A549 (cell line): ENCODE results near the gene OTOG. TPM values are rescaled to one million over a fixed set of nuclear protein-coding genes. Genes with fewer than 3 reads are reported as not detected.

Experiments used
- ATAC-seq, 2 experiments: fragments of 200-7000 bp in 1 of 2; fragments of >200 bp in 1 of 2; cut with Nextera tagmentation in 1 of 2; cut with Tn5 transposase in 1 of 2; 3 replicates each; pipeline versions ENCODE4 v1.8.0 to v1.9.1; 2018 to 2020; ENCODE audit warnings: mild to moderate bottlenecking in 1 of 2, moderate library complexity in 1 of 2
- CTCF ChIA-PET: fragments of 300-600 bp; sonication (Branson Sonifier 250); formaldehyde crosslinking; extraction: SDS; loops from one replicate; lab custom pipeline; 2021; ENCODE audit warnings: antibody characterized with exemption, inconsistent platforms; lab: Yijun Ruan, JAX
- POLR2A ChIA-PET: fragments of 350-600 bp; formaldehyde crosslinking; extraction: SDS; loops from one replicate; lab custom pipeline; 2021; ENCODE audit warnings: antibody characterized with exemption, inconsistent platforms; lab: Yijun Ruan, JAX
- DNase-seq, 2 experiments: peaks; one replicate each; pipeline versions ENCODE4 v3.0.0 to v3.0.0-alpha.2; 2011 to 2016; ENCODE audit warnings: low read depth in 1 of 2, low spot score in 1 of 2
- FAIRE-seq: peaks from 2 replicates; lab custom pipeline; 2011; peaks lifted over from hg19 to GRCh38; lab: Jason Lieb, UNC
- H3K27ac ChIP-seq, 2 experiments: fragments of >200 bp; sonication (Bioruptor Twin); formaldehyde crosslinking; 3 replicates each; pipeline ENCODE4 v1.5.1; 2016 to 2017
- H3K4me1 ChIP-seq: fragments of >200 bp; sonication (Bioruptor Twin); formaldehyde crosslinking; 3 replicates; pipeline ENCODE4 v1.6.1; 2016
- H3K4me2 ChIP-seq: fragments of >200 bp; sonication (Bioruptor Twin); formaldehyde crosslinking; 3 replicates; pipeline ENCODE4 v1.6.1; 2016
- H3K4me3 ChIP-seq: fragments of >200 bp; sonication (Bioruptor Twin); formaldehyde crosslinking; 3 replicates; pipeline ENCODE4 v1.5.1; 2016
- H3K9me3 ChIP-seq: fragments of >200 bp; sonication (Bioruptor Twin); formaldehyde crosslinking; 3 replicates; pipeline ENCODE4 v1.6.1; 2016
- CBX2 ChIP-seq: fragments of 200-600 bp; sonication (generic); IDR thresholded peaks from 2 replicates; pipeline ENCODE4 v1.6.1; 2016; ENCODE audit warnings: low read depth, mild to moderate bottlenecking, borderline replicate concordance
- CEBPB ChIP-seq, 2 experiments: fragments of >200 bp in 1 of 2; sonication (Bioruptor Twin) in 1 of 2; formaldehyde crosslinking in 1 of 2; IDR thresholded peaks; 2 replicates each; pipeline ENCODE4 v1.6.1; 2012 to 2016
- CHD4 ChIP-seq: fragments of 200-600 bp; sonication (generic); IDR thresholded peaks from 2 replicates; pipeline ENCODE4 v1.6.1; 2016; ENCODE audit warnings: antibody characterized with exemption, mild to moderate bottlenecking, borderline replicate concordance
- E2F6 ChIP-seq: IDR thresholded peaks from 2 replicates; pipeline ENCODE4 v1.6.1; 2012; ENCODE audit warnings: low read depth, borderline replicate concordance
- EHMT2 ChIP-seq: fragments of 200-600 bp; sonication (generic); IDR thresholded peaks from 2 replicates; pipeline ENCODE4 v1.6.1; 2016; ENCODE audit warnings: antibody characterized with exemption, low read depth, mild to moderate bottlenecking, moderate library complexity
- ELK1 ChIP-seq: fragments of 150-350 bp; IDR thresholded peaks from 2 replicates; pipeline ENCODE4 v1.6.1; 2014; ENCODE audit warnings: low read depth, mild to moderate bottlenecking, low read length
- EP300 ChIP-seq, 2 experiments: fragments of >200 bp; sonication (Bioruptor Twin); formaldehyde crosslinking; IDR thresholded peaks; 2 replicates in 1 of 2; 3 replicates in 1 of 2; pipeline ENCODE4 v1.6.1; 2016 to 2017
- FOXS1 ChIP-seq: fragments of 250-450 bp; sonication (Bioruptor Pico); IDR thresholded peaks from 2 replicates; pipeline ENCODE4 v1.5.0; 2020; ENCODE audit warnings: mild to moderate bottlenecking, moderate library complexity
- HEYL ChIP-seq: fragments of 250-450 bp; sonication (Bioruptor Pico); IDR thresholded peaks from 2 replicates; pipeline ENCODE4 v1.8.0; 2021; ENCODE audit warnings: mild to moderate bottlenecking, moderate library complexity
- HOXB5 ChIP-seq: fragments of 250-450 bp; sonication (Bioruptor Pico); IDR thresholded peaks from 2 replicates; pipeline ENCODE4 v1.5.0; 2020; ENCODE audit warnings: mild to moderate bottlenecking, moderate library complexity
- KDM1A ChIP-seq: fragments of 200-600 bp; sonication (generic); IDR thresholded peaks from 2 replicates; pipeline ENCODE4 v1.6.1; 2016; ENCODE audit warnings: low read depth, mild to moderate bottlenecking
- KDM5A ChIP-seq: fragments of 200-600 bp; sonication (generic); IDR thresholded peaks from 2 replicates; pipeline ENCODE4 v1.6.1; 2016; ENCODE audit warnings: antibody characterized with exemption, mild to moderate bottlenecking
- MAX ChIP-seq: IDR thresholded peaks from 2 replicates; pipeline ENCODE4 v1.6.1; 2012
- MAZ ChIP-seq: fragments of 150-350 bp; IDR thresholded peaks from 2 replicates; pipeline ENCODE4 v1.6.1; 2014; ENCODE audit warnings: antibody characterized with exemption, low read depth, low read length, borderline replicate concordance
- MYC ChIP-seq: IDR thresholded peaks from 2 replicates; pipeline ENCODE4 v1.6.1; 2012; ENCODE audit warnings: mild to moderate bottlenecking, inconsistent platforms, low read length, improper control_type of control experiment, borderline replicate concordance
- POLR2A ChIP-seq: IDR thresholded peaks from 2 replicates; pipeline ENCODE4 v1.6.1; 2012; ENCODE audit warnings: mild to moderate bottlenecking, low read length
- POLR2AphosphoS2 ChIP-seq: conservative IDR thresholded peaks from 2 replicates; pipeline ENCODE4 v1.6.1; 2012; ENCODE audit warnings: low read length, improper control_type of control experiment, inconsistent platforms
- REST ChIP-seq: fragments of 200-600 bp; sonication (generic); IDR thresholded peaks from 2 replicates; pipeline ENCODE4 v1.6.1; 2016; ENCODE audit warnings: antibody characterized with exemption, mild to moderate bottlenecking, moderate library complexity
- RNF2 ChIP-seq: fragments of 200-600 bp; sonication (generic); IDR thresholded peaks from 2 replicates; pipeline ENCODE4 v1.6.1; 2016; ENCODE audit warnings: low read depth, mild to moderate bottlenecking, antibody characterized with exemption, moderate library complexity, borderline replicate concordance
- TP53 ChIP-seq: fragments of 250-450 bp; sonication (Bioruptor Pico); IDR thresholded peaks from 2 replicates; pipeline ENCODE4 v1.5.0; 2021; ENCODE audit warnings: mild to moderate bottlenecking, moderate library complexity
- ZC3H11A ChIP-seq: fragments of 450-650 bp; IDR thresholded peaks from 2 replicates; pipeline ENCODE4 v1.6.1; 2014; ENCODE audit warnings: antibody characterized with exemption, mild to moderate bottlenecking
- ZSCAN20 ChIP-seq: fragments of 250-450 bp; sonication (Bioruptor Pico); IDR thresholded peaks from 2 replicates; pipeline ENCODE4 v1.8.0; 2022; ENCODE audit warnings: mild to moderate bottlenecking, moderate library complexity
- WGBS: methylation state at CpG from one replicate; pipeline ENCODE4 v1.1.6; 2017; ENCODE audit errors: missing lambda C conversion rate; 5-methylcytosine and 5-hydroxymethylcytosine counted together
- polyA plus RNA-seq, 4 experiments: library from polyadenylated mRNA; depleted of rRNA in 3 of 4; stranded (reverse); fragments of >200 nt; fragmentation: RNase III in 1 of 4; extraction: RNeasy Plus Mini Kit Qiagen cat#74134 plus additional on column Dnase treatment in 1 of 4; gene quantifications; 2 replicates in 3 of 4; 3 replicates in 1 of 4; pipeline ENCODE4 v1.2.3, GENCODE V29; 2011 to 2017

The OTOG gene
- polyA plus RNA-seq, 2 of the 4 experiments (the other 2 are of a cell fraction) = not detected

GRCh38 chr11:17607591-17608570 is 60.8 kb downstream of the OTOG start (continued):
- TF ChIP-seq REST (no peak), EHMT2 (no peak), KDM1A (no peak)

GRCh38 chr11:17608821-17609220 is 61.8 kb downstream of the OTOG start:
- TF ChIP-seq FOXS1 (CRISPR knock-in tag) (no peak), POLR2A (no peak), ELK1 (no peak), MAZ (no peak), MYC (no peak), CHD4 (no peak), HEYL (no peak), EP300 (IDR thresholded peaks at IDR 0.05) (no peak), TP53 (CRISPR knock-in tag) (no peak), MAX (no peak), HOXB5 (no peak), RNF2 (no peak), POLR2AphosphoS2 (no peak), KDM5A (no peak), ZC3H11A (no peak), ZSCAN20 (CRISPR knock-in tag) (no peak), CEBPB (IDR thresholded peaks at IDR 0.05) (no peak), E2F6 (no peak), CBX2 (no peak), EHMT2 (no peak)
- TF ChIP-seq, all 56 proteins: peak for 0
- no peaks in the 10 kb centered on the region for H3K4me1 ChIP-seq
- H3K4me2 ChIP-seq = no peak overlapping the region
- CTCF ChIA-PET = interaction anchor here (1.1 to 2.7 kb wide), 2 partner anchors 10 kb away, joined by 4 to 12 read pairs; no protein-coding TSS in a partner anchor
- H3K27ac ChIP-seq = no peak overlapping the region
- POLR2A ChIA-PET = no interaction called here
- ATAC-seq (no peak), FAIRE-seq (no peak), DNase-seq (no peak)
- WGBS = 41% methylated on average over 6 of the region's 6 CpGs
- H3K9me3 ChIP-seq = no peaks in the 10 kb centered on the region
- no peak overlapping the region for H3K4me3 ChIP-seq
